LNCAP (cell line): Measurements from ENCODE around the gene DIS3.

ENCODE experiments used
- TF ChIP-seq, protein P1 (sequence below): fragments of 450-650 bp; IDR thresholded peaks from 2 replicates; pipeline ENCODE4 v1.5.1; 2017; ENCODE audit warnings: mild to moderate bottlenecking

Gene DIS3

DNA sequence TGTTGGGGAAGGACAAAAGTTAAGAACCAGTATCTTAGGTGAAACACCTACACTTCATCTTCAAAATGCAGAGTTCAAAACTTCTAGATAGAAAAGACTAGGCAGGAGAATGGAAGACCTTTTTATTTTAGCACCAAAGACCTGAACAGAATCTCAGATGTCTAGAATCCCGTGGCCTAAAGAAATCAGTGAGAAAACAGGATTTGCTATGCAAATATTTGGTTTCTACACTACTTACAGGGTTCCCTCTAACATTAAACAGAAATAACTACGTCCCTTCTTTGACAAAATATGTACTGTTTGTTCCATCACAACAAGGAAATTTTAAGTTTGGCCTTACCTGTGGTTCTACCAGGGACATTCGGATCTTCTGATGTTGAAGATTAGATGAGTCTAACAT is 21.5 kb downstream of the DIS3 start:
- TF ChIP-seq, protein P1, sequence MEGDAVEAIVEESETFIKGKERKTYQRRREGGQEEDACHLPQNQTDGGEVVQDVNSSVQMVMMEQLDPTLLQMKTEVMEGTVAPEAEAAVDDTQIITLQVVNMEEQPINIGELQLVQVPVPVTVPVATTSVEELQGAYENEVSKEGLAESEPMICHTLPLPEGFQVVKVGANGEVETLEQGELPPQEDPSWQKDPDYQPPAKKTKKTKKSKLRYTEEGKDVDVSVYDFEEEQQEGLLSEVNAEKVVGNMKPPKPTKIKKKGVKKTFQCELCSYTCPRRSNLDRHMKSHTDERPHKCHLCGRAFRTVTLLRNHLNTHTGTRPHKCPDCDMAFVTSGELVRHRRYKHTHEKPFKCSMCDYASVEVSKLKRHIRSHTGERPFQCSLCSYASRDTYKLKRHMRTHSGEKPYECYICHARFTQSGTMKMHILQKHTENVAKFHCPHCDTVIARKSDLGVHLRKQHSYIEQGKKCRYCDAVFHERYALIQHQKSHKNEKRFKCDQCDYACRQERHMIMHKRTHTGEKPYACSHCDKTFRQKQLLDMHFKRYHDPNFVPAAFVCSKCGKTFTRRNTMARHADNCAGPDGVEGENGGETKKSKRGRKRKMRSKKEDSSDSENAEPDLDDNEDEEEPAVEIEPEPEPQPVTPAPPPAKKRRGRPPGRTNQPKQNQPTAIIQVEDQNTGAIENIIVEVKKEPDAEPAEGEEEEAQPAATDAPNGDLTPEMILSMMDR: no peak

DNA sequence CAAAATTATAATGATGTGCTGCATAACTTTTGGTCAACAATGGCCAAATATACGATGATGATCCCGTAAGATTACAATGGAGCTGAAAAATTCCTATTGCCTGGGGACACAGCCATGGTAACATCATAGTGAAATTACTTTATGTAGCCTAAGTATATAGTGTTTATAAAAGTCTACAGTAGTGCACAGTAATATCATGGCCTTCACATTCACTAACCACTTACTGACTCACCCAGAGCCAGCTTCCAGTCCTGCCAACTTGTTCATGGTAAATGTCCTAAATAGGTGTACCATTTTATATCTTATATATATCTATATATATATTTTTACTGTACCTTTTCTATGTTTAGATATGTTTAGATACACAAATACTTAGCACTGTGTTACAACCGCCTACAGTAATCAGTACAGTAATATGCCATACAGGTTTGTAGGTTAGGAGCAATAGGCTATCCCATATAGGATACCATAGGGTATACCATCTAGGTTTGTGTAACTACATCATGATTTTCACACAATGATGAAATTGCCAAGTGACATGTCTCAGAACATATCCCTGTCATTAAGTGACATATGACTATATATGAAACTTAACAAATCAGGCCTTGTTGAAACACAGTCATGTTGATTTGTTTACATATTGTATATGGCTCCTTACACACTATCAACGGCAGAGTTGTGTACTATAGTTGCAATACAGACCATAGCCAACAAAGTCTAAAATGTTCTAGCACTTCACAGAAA is 23.7 kb downstream of the DIS3 start:
- TF ChIP-seq, protein P1: no peak

- TF ChIP-seq, protein P1: no peak
These were observed 27.6 kb downstream of the DIS3 start for GRCh38 chr13:72754111-72754510.

GRCh38 chr13:72751220-72751619 is 30.5 kb downstream of the DIS3 start:
- TF ChIP-seq, protein P1: no peak

DNA sequence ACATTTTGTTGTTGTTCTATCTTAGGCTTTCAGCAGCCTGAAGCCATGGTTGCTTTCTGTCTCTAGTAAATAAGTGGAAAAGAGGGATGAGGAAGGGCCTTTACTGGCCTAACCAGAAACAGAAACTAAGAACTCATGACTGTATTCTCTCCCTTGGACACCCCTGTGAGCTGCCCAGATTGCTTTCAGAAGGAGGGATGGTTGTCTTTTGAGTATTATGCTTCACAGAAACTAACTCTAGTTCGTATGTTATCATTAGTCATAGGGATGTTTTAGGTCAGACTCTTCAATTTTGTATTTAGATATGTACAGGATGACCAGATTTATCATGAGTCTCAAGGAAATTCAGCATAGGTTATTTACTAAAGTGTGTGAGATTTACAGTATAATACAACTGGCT is 36.4 kb downstream of the DIS3 start:
- TF ChIP-seq, protein P1: no peak

GRCh38 chr13:72740015-72740414 is 41.7 kb downstream of the DIS3 start:
- TF ChIP-seq, protein P1: no peak

GRCh38 chr13:72737033-72737432 is 44.7 kb downstream of the DIS3 start:
- TF ChIP-seq, protein P1: no peak

- TF ChIP-seq, protein P1: no peak
These were observed 53.5 kb downstream of the DIS3 start for GRCh38 chr13:72728290-72728605.
